GM20000 (cell line): ENCODE measurements around the gene SLC1A2.

ENCODE experiments used
- DNase-seq: peaks from one replicate; pipeline ENCODE4 v3.0.0; 2012; ENCODE audit warnings: low spot score
- CTCF ChIP-seq: IDR thresholded peaks from 2 replicates; pipeline ENCODE4 v1.5.1; 2012; ENCODE audit warnings: mild to moderate bottlenecking, control low read depth; ENCODE audit errors: extremely low read depth, missing control alignments

Gene SLC1A2

GRCh38 chr11:35247428-35247827, 171.9 kb downstream of the SLC1A2 start:
- no peak for TF ChIP-seq CTCF
- DNase-seq = no peak

- no peak for TF ChIP-seq CTCF
- DNase-seq = no peak
These were observed 172.6 kb downstream of the SLC1A2 start for GRCh38 chr11:35246745-35247144.

- TF ChIP-seq CTCF = no peak
- no peak for DNase-seq
These were observed 173.6 kb downstream of the SLC1A2 start for GRCh38 chr11:35245786-35246185.

GRCh38 chr11:35245056-35245455, 174.3 kb downstream of the SLC1A2 start:
- DNase-seq = no peak
- no peak for TF ChIP-seq CTCF

- no peak for DNase-seq
- TF ChIP-seq CTCF = no peak
These were observed 175.6 kb downstream of the SLC1A2 start for GRCh38 chr11:35243774-35244173.

GRCh38 chr11:35242412-35243242, 176.7 kb downstream of the SLC1A2 start:
- no peak for DNase-seq
- no peak for TF ChIP-seq CTCF

GRCh38 chr11:35241531-35241930, 177.8 kb downstream of the SLC1A2 start:
- no peak for TF ChIP-seq CTCF
- no peak for DNase-seq
